Uterus (tissue), 2 donors: ENCODE data around the gene DCAF6.

ENCODE experiments used
- POLR2A ChIP-seq, 2 donors: fragments of 450-650 bp; IDR thresholded peaks; one replicate each; pipeline ENCODE4 v1.6.1; 2016; ENCODE audit warnings: antibody characterized with exemption in 2 of 2, mild to moderate bottlenecking in 1 of 2, moderate library complexity in 1 of 2
- TF ChIP-seq, protein P1 (sequence below), 4 experiments: fragments of 200-600 bp in 2 of 4; fragments of 450-650 bp in 2 of 4; sonication (generic) in 2 of 4; IDR thresholded peaks; one replicate each; pipeline ENCODE4 v1.5.1; 2016 to 2019; ENCODE audit warnings: antibody characterized with exemption in 4 of 4, mild to moderate bottlenecking in 2 of 4, moderate library complexity in 1 of 4

DNA sequence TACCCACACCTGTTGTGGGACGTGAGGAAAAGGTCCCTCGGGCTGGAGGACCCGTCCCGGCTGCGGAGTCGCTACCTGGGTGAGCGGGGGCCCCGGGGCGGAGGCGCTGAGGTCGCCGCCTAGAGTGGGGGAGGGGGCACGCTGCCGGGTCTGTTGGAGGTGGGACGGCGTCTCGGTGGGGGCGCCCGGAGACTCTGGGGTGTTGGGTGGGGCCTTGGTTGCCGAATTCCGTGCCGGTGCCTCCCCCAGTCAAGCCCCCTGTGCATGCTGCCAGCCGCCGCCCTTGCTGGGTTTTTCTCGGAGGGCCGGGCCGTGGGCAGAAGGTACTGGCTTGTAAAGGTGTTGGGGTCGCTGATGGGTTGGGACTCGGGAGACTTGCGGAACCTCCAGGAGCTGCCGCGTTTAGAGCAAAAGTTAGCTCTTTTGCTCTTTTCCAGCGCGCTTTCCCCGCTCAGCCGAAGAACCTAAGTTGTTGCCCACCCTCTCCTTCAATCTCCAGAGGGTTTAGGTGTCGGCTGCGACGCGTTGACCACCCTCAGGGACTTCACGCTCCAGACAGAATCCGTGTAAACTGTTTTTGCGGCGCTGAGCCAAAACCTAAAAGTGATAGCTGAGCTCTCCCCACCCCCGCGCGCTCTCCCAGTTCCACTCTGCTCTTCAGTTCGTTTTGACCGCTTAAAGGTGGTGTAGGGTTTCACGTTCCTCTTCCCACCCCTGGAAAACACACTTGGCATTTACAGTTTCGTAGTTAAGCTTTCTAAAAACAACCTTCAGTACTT lies 636 bp downstream of the DCAF6 start, which contains the start of gene MPC2:
- TF ChIP-seq, protein P1, sequence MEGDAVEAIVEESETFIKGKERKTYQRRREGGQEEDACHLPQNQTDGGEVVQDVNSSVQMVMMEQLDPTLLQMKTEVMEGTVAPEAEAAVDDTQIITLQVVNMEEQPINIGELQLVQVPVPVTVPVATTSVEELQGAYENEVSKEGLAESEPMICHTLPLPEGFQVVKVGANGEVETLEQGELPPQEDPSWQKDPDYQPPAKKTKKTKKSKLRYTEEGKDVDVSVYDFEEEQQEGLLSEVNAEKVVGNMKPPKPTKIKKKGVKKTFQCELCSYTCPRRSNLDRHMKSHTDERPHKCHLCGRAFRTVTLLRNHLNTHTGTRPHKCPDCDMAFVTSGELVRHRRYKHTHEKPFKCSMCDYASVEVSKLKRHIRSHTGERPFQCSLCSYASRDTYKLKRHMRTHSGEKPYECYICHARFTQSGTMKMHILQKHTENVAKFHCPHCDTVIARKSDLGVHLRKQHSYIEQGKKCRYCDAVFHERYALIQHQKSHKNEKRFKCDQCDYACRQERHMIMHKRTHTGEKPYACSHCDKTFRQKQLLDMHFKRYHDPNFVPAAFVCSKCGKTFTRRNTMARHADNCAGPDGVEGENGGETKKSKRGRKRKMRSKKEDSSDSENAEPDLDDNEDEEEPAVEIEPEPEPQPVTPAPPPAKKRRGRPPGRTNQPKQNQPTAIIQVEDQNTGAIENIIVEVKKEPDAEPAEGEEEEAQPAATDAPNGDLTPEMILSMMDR (IDR thresholded peaks at IDR 0.05): no peak
- peak in 1 of 2 donors; percentile 30 for TF ChIP-seq POLR2A (IDR thresholded peaks at IDR 0.05)
